Measurements from ENCODE around the gene MMP15.
A peak's percentile ranks its signal among the peaks of the same experiment; 100 is the strongest.
"Not testable (repeated sequence)": the region's sequence is repeated elsewhere in the genome, so short reads cannot be mapped to it uniquely, and the experiment has no call there.

MMP15 gene

GRCh38 chr16:58000706-58001676, 24.6 kb upstream of the MMP15 start, which contains the start of gene USB1:
TSS of gene USB1 (plus strand) at chr16:58001407. CDS start at chr16:58001484, 77 bp downstream.
- no peak for DNase-seq (ENCODE audit: low read depth)
- peak; percentile 56 for TF ChIP-seq CTCF (conservative IDR thresholded peaks at IDR 0.05; ENCODE audit: low read depth, low read length)

GRCh38 chr16:58001781-58002415, 23.7 kb upstream of the MMP15 start:
- H3K4me3 ChIP-seq (ENCODE audit: low read length) = peak overlapping the region; percentile 83
- no peak for TF ChIP-seq CTCF (conservative IDR thresholded peaks at IDR 0.05; ENCODE audit: low read depth, low read length)
- DNase-seq (ENCODE audit: low read depth) = no peak

More at GRCh38 chr16:58000706-58001676, 24.6 kb upstream of the MMP15 start, which contains the start of gene USB1:
- H3K4me3 ChIP-seq (ENCODE audit: low read length) = peak within 1 kb of the TSS; percentile 83

- no peak for DNase-seq (ENCODE audit: low read depth)
- no peak overlapping the region for H3K4me3 ChIP-seq (ENCODE audit: low read length)
- no peak for TF ChIP-seq CTCF (conservative IDR thresholded peaks at IDR 0.05; ENCODE audit: low read depth, low read length)
These were observed 23.1 kb upstream of the MMP15 start for GRCh38 chr16:58002416-58002800.

- no peak overlapping the region for H3K4me3 ChIP-seq (ENCODE audit: low read length)
- TF ChIP-seq CTCF (conservative IDR thresholded peaks at IDR 0.05; ENCODE audit: low read depth, low read length) = no peak
- DNase-seq (ENCODE audit: low read depth) = no peak
These were observed 22.6 kb upstream of the MMP15 start for GRCh38 chr16:58002936-58003335.

- not testable (repeated sequence) for DNase-seq (ENCODE audit: low read depth); H3K4me3 ChIP-seq (ENCODE audit: low read length)
These were observed 20.8 kb upstream of the MMP15 start for GRCh38 chr16:58004736-58005135.

GRCh38 chr16:58009856-58010416, 15.6 kb upstream of the MMP15 start:
- H3K4me3 ChIP-seq (ENCODE audit: low read length) = no peak overlapping the region
- DNase-seq (ENCODE audit: low read depth) = no peak
- TF ChIP-seq CTCF (conservative IDR thresholded peaks at IDR 0.05; ENCODE audit: low read depth, low read length) = no peak

DNA sequence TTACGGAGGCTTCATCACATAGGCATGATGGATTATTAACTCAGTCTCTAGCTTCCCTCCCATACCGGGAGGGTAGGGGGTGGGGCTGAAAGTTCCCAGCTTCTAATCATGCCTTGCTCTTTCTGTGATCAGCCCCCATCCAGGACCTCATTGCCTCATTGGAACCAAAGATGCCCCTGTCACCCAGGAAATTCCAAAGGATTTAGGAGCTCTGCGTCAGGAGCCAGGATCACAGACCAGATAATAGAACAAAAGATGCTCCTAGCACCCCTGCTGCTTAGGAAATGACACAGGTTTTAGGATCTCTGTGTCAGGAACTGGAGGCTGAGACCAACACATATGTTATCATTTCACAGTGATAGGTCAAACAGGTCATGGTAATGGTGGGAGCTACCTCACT, 14.7 kb upstream of the MMP15 start:
- TF ChIP-seq CTCF (conservative IDR thresholded peaks at IDR 0.05; ENCODE audit: low read depth, low read length) = no peak
- no peak for DNase-seq (ENCODE audit: low read depth)

More for the DNA sequence above, 14.7 kb upstream of the MMP15 start:
- H3K4me3 ChIP-seq (ENCODE audit: low read length) = no peak overlapping the region

All from retinal pigment epithelial cell (primary cell).